ENCODE data around the gene IL36G. TPM values are rescaled to one million over a fixed set of nuclear protein-coding genes. Genes with fewer than 3 reads are reported as not detected.

The IL36G gene
- total and polyA plus RNA-seq, 2 donors (not counting 1 experiment from before 2014, with no cell fraction given): not detected

- TF ChIP-seq EZH2 (IDR thresholded peaks at IDR 0.05; ENCODE audit: low read length, missing control alignments) (no peak), CTCF (conservative IDR thresholded peaks at IDR 0.05 in 1 of 2, IDR thresholded peaks at IDR 0.05 in 1 of 2; ENCODE audit: low read depth in 1 of 2, low read length in 2 of 2) (no peak)
- Histone ChIP-seq H3K9ac (ENCODE audit: insufficient read depth, low read length) (no peak overlapping the region), H3K79me2 (ENCODE audit: control insufficient read depth, insufficient read depth, low read length) (no peaks in the 10 kb centered on the region), H3K27ac (ENCODE audit: insufficient read depth, low read length) (no peak overlapping the region), H4K20me1 (ENCODE audit: control insufficient read depth, extremely low read depth, insufficient read depth, low read length) (no peaks in the 10 kb centered on the region), H3K4me3 (replicated peaks in 1 of 4; ENCODE audit: control extremely low read depth in 1 of 4, insufficient read depth in 1 of 4, low read depth in 3 of 4, low read length in 4 of 4) (no peak overlapping the region), H3K4me1 (ENCODE audit: control insufficient read depth, extremely low read depth, insufficient read depth, low read length) (no peaks in the 10 kb centered on the region), H3K4me2 (ENCODE audit: extremely low read depth, insufficient read depth, low read length) (no peak overlapping the region), H2AFZ (ENCODE audit: low read length) (no peak overlapping the region), H3K9me3 (ENCODE audit: control insufficient read depth, insufficient read depth, low read depth, low read length) (no peaks in the 10 kb centered on the region), H3K36me3 (ENCODE audit: control insufficient read depth, insufficient read depth, low read length) (no peaks in the 10 kb centered on the region), H3K27me3 (ENCODE audit: control insufficient read depth, insufficient read depth, low read length) (no peaks in the 10 kb centered on the region)
- DNase-seq (ENCODE audit: low read depth in 2 of 2): no peak
Measured at GRCh38 chr2:112994648-112995047, 16.8 kb downstream of the IL36G start.

GRCh38 chr2:112995346-112995920 is 17.6 kb downstream of the IL36G start:
- H3K27me3 ChIP-seq (ENCODE audit: control insufficient read depth, insufficient read depth, low read length): no peaks in the 10 kb centered on the region
- no peaks in the 10 kb centered on the region for H3K4me1 ChIP-seq (ENCODE audit: control insufficient read depth, extremely low read depth, insufficient read depth, low read length)
- H3K27ac ChIP-seq (ENCODE audit: insufficient read depth, low read length): no peak overlapping the region
- no peaks in the 10 kb centered on the region for H4K20me1 ChIP-seq (ENCODE audit: control insufficient read depth, extremely low read depth, insufficient read depth, low read length)
- TF ChIP-seq CTCF (conservative IDR thresholded peaks at IDR 0.05 in 1 of 2, IDR thresholded peaks at IDR 0.05 in 1 of 2; ENCODE audit: low read depth in 1 of 2, low read length in 2 of 2): no peak
- no peak for TF ChIP-seq EZH2 (IDR thresholded peaks at IDR 0.05; ENCODE audit: low read length, missing control alignments)
- H3K4me3 ChIP-seq (replicated peaks in 1 of 4; ENCODE audit: control extremely low read depth in 1 of 4, insufficient read depth in 1 of 4, low read depth in 3 of 4, low read length in 4 of 4): no peak overlapping the region
- H3K9ac ChIP-seq (ENCODE audit: insufficient read depth, low read length): no peak overlapping the region
- no peaks in the 10 kb centered on the region for H3K79me2 ChIP-seq (ENCODE audit: control insufficient read depth, insufficient read depth, low read length)
- DNase-seq (ENCODE audit: low read depth in 2 of 2): no peak
- H3K36me3 ChIP-seq (ENCODE audit: control insufficient read depth, insufficient read depth, low read length): no peaks in the 10 kb centered on the region
- H3K9me3 ChIP-seq (ENCODE audit: control insufficient read depth, insufficient read depth, low read depth, low read length): no peaks in the 10 kb centered on the region
- H2AFZ ChIP-seq (ENCODE audit: low read length): no peak overlapping the region
- H3K4me2 ChIP-seq (ENCODE audit: extremely low read depth, insufficient read depth, low read length): no peak overlapping the region

GRCh38 chr2:112996635-112997034 is 18.8 kb downstream of the IL36G start:
- no peak overlapping the region for H3K9ac ChIP-seq (ENCODE audit: insufficient read depth, low read length)
- H3K9me3 ChIP-seq (ENCODE audit: control insufficient read depth, insufficient read depth, low read depth, low read length): no peaks in the 10 kb centered on the region
- no peaks in the 10 kb centered on the region for H3K79me2 ChIP-seq (ENCODE audit: control insufficient read depth, insufficient read depth, low read length)
- H2AFZ ChIP-seq (ENCODE audit: low read length): no peak overlapping the region
- no peaks in the 10 kb centered on the region for H3K36me3 ChIP-seq (ENCODE audit: control insufficient read depth, insufficient read depth, low read length)
- H3K4me2 ChIP-seq (ENCODE audit: extremely low read depth, insufficient read depth, low read length): no peak overlapping the region
- H3K4me1 ChIP-seq (ENCODE audit: control insufficient read depth, extremely low read depth, insufficient read depth, low read length): no peaks in the 10 kb centered on the region
- H3K4me3 ChIP-seq (replicated peaks in 1 of 4; ENCODE audit: control extremely low read depth in 1 of 4, insufficient read depth in 1 of 4, low read depth in 3 of 4, low read length in 4 of 4): no peak overlapping the region
- DNase-seq (ENCODE audit: low read depth in 2 of 2): no peak
- H3K27ac ChIP-seq (ENCODE audit: insufficient read depth, low read length): no peak overlapping the region
- H4K20me1 ChIP-seq (ENCODE audit: control insufficient read depth, extremely low read depth, insufficient read depth, low read length): no peaks in the 10 kb centered on the region
- no peaks in the 10 kb centered on the region for H3K27me3 ChIP-seq (ENCODE audit: control insufficient read depth, insufficient read depth, low read length)
- TF ChIP-seq CTCF (conservative IDR thresholded peaks at IDR 0.05 in 1 of 2, IDR thresholded peaks at IDR 0.05 in 1 of 2; ENCODE audit: low read depth in 1 of 2, low read length in 2 of 2): no peak
- TF ChIP-seq EZH2 (IDR thresholded peaks at IDR 0.05; ENCODE audit: low read length, missing control alignments): no peak
